GM23338 (cell line): ENCODE results near the gene YWHAB.

ENCODE experiments used
- CREB1 ChIP-seq: fragments of 250-450 bp; sonication (Bioruptor Pico); IDR thresholded peaks from 2 replicates; pipeline ENCODE4 v1.5.0; 2020; ENCODE audit warnings: low read depth, mild to moderate bottlenecking, moderate library complexity
- CTCF ChIP-seq, 2 experiments: fragments of 200-600 bp in 1 of 2; sonication (generic) in 1 of 2; conservative IDR thresholded peaks; 2 replicates each; pipeline versions ENCODE4 v1.5.1 to v1.6.1; 2016 to 2017; ENCODE audit warnings: antibody characterized with exemption in 2 of 2, low read depth in 2 of 2, mild to moderate bottlenecking in 2 of 2, moderate library complexity in 1 of 2
- ETS1 ChIP-seq: IDR thresholded peaks from 2 replicates; pipeline ENCODE4 v1.6.1; 2016; ENCODE audit warnings: antibody characterized with exemption
- EZH2 ChIP-seq: fragments of 200-600 bp; sonication (generic); IDR thresholded peaks from one replicate; pipeline ENCODE4 v1.8.0; 2017; ENCODE audit warnings: antibody characterized with exemption, mild to moderate bottlenecking, low read depth; ENCODE audit not compliant: unreplicated experiment
- EZH2phosphoT487 ChIP-seq: fragments of 200-600 bp; sonication (generic); IDR thresholded peaks from one replicate; pipeline ENCODE4 v1.8.1; 2018; ENCODE audit warnings: antibody characterized with exemption; ENCODE audit not compliant: unreplicated experiment
- JUNB ChIP-seq: IDR thresholded peaks from one replicate; pipeline ENCODE4 v1.6.1; 2016; ENCODE audit warnings: antibody characterized with exemption; ENCODE audit not compliant: unreplicated experiment
- NANOG ChIP-seq: IDR thresholded peaks from 2 replicates; pipeline ENCODE4 v1.6.1; 2016; ENCODE audit warnings: antibody characterized with exemption, borderline replicate concordance
- POLR2AphosphoS5 ChIP-seq: IDR thresholded peaks from 2 replicates; pipeline ENCODE4 v1.6.1; 2016; ENCODE audit warnings: antibody characterized with exemption, low read depth
- REST ChIP-seq: IDR thresholded peaks from one replicate; pipeline ENCODE4 v1.6.1; 2018; ENCODE audit warnings: antibody characterized with exemption; ENCODE audit not compliant: unreplicated experiment
- STAT1 ChIP-seq: IDR thresholded peaks from one replicate; pipeline ENCODE4 v1.6.1; 2016; ENCODE audit warnings: antibody characterized with exemption; ENCODE audit not compliant: unreplicated experiment
- ZNF114 ChIP-seq: fragments of 250-450 bp; sonication (Bioruptor Pico); IDR thresholded peaks from 2 replicates; pipeline ENCODE4 v1.5.0; 2020; ENCODE audit warnings: mild to moderate bottlenecking, moderate library complexity
- ZNF331 ChIP-seq: fragments of 250-450 bp; sonication (Bioruptor Pico); IDR thresholded peaks from 2 replicates; pipeline ENCODE4 v1.5.0; 2020; ENCODE audit warnings: low read depth, mild to moderate bottlenecking, moderate library complexity
- ZNF462 ChIP-seq: fragments of 250-450 bp; sonication (Bioruptor Pico); IDR thresholded peaks from 2 replicates; pipeline ENCODE4 v1.5.0; 2020; ENCODE audit warnings: mild to moderate bottlenecking, moderate library complexity

GRCh38 chr20:44956410-44956809 lies 70.9 kb downstream of the YWHAB start:
- TF ChIP-seq CTCF (conservative IDR thresholded peaks at IDR 0.05; ENCODE audit: low read depth in 2 of 2) (no peak), EZH2 (no peak), JUNB (no peak), REST (no peak), POLR2AphosphoS5 (no peak), CREB1 (CRISPR knock-in tag) (no peak), ETS1 (no peak), STAT1 (no peak), EZH2phosphoT487 (no peak), ZNF331 (CRISPR knock-in tag) (no peak), ZNF114 (CRISPR knock-in tag) (no peak), ZNF462 (CRISPR knock-in tag) (no peak), NANOG (no peak)
